Right lobe of liver (tissue), 4 donors: Measurements from ENCODE around the gene ABCA6.

Experiments used
- CTCF ChIP-seq, 4 donors: fragments of 200-600 bp in 3 of 4; fragments of 450-650 bp in 1 of 4; IDR thresholded peaks; one replicate each; pipeline versions ENCODE4 v1.5.1 to v1.8.0; 2016 to 2022; ENCODE audit warnings: antibody characterized with exemption in 4 of 4, mild to moderate bottlenecking in 2 of 4
- POLR2A ChIP-seq: fragments of 450-650 bp; IDR thresholded peaks from one replicate; pipeline ENCODE4 v1.6.1; 2017; ENCODE audit warnings: antibody characterized with exemption, mild to moderate bottlenecking
- donor health status: DM: no; HTN: no; CAD: no.
- donor health status: DM: no; HTN: no; CAD: no.
- donor health status: DM: no; HTN: yes; CAD: no.

- TF ChIP-seq CTCF (IDR thresholded peaks at IDR 0.05) (no peak), POLR2A (no peak)
Measured at GRCh38 chr17:69078864-69079263, 62.8 kb downstream of the ABCA6 start.
